ENCODE data around the gene SLC16A11. TPM values are rescaled to one million over a fixed set of nuclear protein-coding genes. Genes with fewer than 3 reads are reported as not detected.

Gene SLC16A11
- total RNA-seq, 2 donors from 2014 or later = 0.24 to 0.44 TPM

DNA sequence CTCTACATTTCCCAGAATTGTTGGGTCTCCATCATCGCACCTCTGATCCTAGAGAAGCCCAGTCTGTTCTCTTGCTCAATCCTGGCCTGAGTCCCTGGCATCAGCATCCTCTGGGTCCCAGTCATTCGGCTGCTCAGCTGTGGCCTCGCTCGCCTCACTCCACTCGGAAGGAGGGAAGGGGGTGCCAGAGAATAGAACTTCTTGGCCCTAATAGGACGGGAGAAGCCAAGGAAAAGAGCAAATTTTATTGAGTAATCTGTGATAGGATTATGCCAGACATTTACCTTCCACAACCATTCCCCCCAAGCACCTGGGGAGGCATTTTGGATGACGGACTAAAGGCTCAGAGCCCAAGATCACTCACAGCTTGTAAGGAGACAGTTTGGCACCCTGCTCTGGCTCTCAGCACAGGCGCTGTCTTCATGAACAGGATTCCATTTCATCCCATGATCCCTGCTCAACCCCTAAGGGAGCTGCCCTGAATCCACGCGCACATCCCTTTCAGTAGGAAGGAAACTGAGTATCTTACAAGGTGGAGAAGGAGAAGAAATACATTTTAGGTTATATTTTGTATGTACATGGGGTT is 36.7 kb upstream of the SLC16A11 start:
- H3K36me3 Mint-ChIP-seq (ENCODE audit: low read depth) = no peaks in the 10 kb centered on the region
- WGBS, 2 experiments (ENCODE audit: insufficient coverage in 1 of 2, insufficient read length in 1 of 2) = 86 to 95% methylated on average over 6 to 9 of the region's 10 CpGs
- Histone ChIP-seq H3K9ac (ENCODE audit: extremely low read depth, low read length, poor library complexity, severe bottlenecking) (no peak overlapping the region), H3K4me1 (ENCODE audit: control insufficient read depth, insufficient read depth, low read length) (no peaks in the 10 kb centered on the region), H3K27me3 (ENCODE audit: control insufficient read depth, insufficient read depth, low read length, poor library complexity, severe bottlenecking) (no peaks in the 10 kb centered on the region), H3K36me3 (ENCODE audit: control insufficient read depth, insufficient read depth, low read length) (no peaks in the 10 kb centered on the region), H3K27ac (ENCODE audit: low read depth, low read length) (no peak overlapping the region), H3K9me3 (ENCODE audit: control insufficient read depth, low read length) (no peaks in the 10 kb centered on the region), H3K4me3 (ENCODE audit: low read length) (no peak overlapping the region)
- TF ChIP-seq, protein P1, sequence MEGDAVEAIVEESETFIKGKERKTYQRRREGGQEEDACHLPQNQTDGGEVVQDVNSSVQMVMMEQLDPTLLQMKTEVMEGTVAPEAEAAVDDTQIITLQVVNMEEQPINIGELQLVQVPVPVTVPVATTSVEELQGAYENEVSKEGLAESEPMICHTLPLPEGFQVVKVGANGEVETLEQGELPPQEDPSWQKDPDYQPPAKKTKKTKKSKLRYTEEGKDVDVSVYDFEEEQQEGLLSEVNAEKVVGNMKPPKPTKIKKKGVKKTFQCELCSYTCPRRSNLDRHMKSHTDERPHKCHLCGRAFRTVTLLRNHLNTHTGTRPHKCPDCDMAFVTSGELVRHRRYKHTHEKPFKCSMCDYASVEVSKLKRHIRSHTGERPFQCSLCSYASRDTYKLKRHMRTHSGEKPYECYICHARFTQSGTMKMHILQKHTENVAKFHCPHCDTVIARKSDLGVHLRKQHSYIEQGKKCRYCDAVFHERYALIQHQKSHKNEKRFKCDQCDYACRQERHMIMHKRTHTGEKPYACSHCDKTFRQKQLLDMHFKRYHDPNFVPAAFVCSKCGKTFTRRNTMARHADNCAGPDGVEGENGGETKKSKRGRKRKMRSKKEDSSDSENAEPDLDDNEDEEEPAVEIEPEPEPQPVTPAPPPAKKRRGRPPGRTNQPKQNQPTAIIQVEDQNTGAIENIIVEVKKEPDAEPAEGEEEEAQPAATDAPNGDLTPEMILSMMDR (conservative IDR thresholded peaks at IDR 0.05) = no peak
- peaks cover 4% of the 10 kb centered on the region for H3K27me3 Mint-ChIP-seq (ENCODE audit: insufficient read depth)
- no peak for DNase-seq
- H3K27ac Mint-ChIP-seq = no peak overlapping the region
- H3K9me3 Mint-ChIP-seq = peaks cover 8% of the 10 kb centered on the region
- no peak overlapping the region for H3K4me3 Mint-ChIP-seq
- H3K4me1 Mint-ChIP-seq = no peaks in the 10 kb centered on the region

DNA sequence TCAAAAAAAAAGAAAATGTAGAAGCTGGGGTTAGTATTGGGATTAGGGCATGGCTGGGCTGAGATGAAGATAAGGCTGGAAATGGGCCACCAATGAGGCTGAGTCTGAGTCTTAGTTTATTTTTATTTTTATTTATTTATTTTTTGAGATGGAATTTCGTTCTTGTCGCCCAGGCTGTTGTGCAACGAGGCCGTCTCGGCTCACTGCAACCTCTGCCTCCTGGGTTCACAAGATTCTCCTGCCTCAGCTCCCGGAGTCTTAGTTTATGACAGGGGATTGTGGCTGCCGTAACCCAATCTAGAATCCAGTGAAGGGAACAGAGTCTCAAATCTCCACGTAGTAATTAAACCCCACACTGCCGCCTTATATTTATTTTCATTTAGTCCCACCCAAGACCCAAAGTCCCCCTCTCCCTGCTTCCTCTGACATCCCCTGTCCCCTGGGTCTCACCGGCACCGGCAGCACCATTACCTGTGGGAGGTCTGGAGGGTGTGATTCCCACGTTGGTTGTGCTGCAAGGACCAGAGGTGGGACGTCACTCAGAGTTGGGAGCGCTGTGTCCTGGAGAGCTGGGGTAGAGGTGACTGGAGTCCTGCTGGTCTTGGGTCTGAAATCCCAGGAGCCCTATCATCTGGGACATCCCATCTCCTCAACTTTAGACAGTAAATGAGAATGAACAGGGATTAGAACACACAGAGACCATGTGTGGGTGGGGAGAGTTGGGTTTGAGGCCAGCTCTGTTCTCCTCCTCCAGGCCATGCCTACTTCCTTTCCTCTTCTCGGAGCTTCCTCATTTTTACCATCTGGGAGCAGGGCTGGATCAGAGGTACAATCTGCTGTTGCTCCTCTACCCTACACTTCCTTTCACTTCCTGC is 35.9 kb upstream of the SLC16A11 start, which contains the start of gene CLEC10A:
Gene CLEC10A (minus strand): TSS at position 671 of the 875 bp plus-strand sequence. CDS start 1,439 bp downstream, outside the sequence.
- no peak within 1 kb of the TSS for H3K4me3 Mint-ChIP-seq
- 88 to 93% methylated on average over 6 to 15 of the region's 15 CpGs for WGBS, 2 experiments (ENCODE audit: insufficient coverage in 1 of 2, insufficient read length in 1 of 2)
- H3K27me3 Mint-ChIP-seq (ENCODE audit: insufficient read depth) = peaks cover 4% of the 10 kb centered on the region

DNA sequence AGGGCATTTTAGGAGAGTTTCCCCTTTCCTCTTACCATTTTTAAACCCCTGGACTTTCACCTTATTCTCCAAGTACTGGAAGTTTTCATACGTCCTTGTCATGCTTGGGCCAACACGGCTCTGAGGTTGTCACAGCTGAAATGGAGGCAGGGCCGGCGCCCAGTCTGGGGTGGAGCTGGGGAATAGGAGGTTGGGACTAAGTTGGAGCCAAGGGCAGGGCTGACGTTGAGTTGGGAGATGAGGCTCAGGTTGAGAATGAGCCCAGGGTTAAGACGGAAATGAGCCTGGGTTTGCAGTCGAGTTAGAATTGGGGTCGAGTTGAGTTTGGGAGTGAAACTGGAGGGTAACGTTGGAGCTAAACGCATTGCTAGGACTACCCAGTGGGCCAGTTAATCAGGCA is 34.8 kb upstream of the SLC16A11 start:
- H3K9ac ChIP-seq (ENCODE audit: extremely low read depth, low read length, poor library complexity, severe bottlenecking) = no peak overlapping the region
- DNase-seq = no peak
- H3K9me3 ChIP-seq (ENCODE audit: control insufficient read depth, low read length) = no peaks in the 10 kb centered on the region
- peaks cover 6% of the 10 kb centered on the region for H3K27me3 Mint-ChIP-seq (ENCODE audit: insufficient read depth)
- no peaks in the 10 kb centered on the region for H3K36me3 ChIP-seq (ENCODE audit: control insufficient read depth, insufficient read depth, low read length)
- H3K4me1 ChIP-seq (ENCODE audit: control insufficient read depth, insufficient read depth, low read length) = no peaks in the 10 kb centered on the region
- no peak overlapping the region for H3K27ac Mint-ChIP-seq
- no peaks in the 10 kb centered on the region for H3K27me3 ChIP-seq (ENCODE audit: control insufficient read depth, insufficient read depth, low read length, poor library complexity, severe bottlenecking)
- peaks cover 8% of the 10 kb centered on the region for H3K9me3 Mint-ChIP-seq
- H3K4me3 ChIP-seq (ENCODE audit: low read length) = no peak overlapping the region
- WGBS, 2 experiments (ENCODE audit: insufficient coverage in 1 of 2, insufficient read length in 1 of 2) = 91 to 97% methylated on average over 8 to 10 of the region's 10 CpGs
- no peaks in the 10 kb centered on the region for H3K4me1 Mint-ChIP-seq
- no peak overlapping the region for H3K4me3 Mint-ChIP-seq
- H3K27ac ChIP-seq (ENCODE audit: low read depth, low read length) = no peak overlapping the region
- H3K36me3 Mint-ChIP-seq (ENCODE audit: low read depth) = no peaks in the 10 kb centered on the region
- TF ChIP-seq, protein P1 (conservative IDR thresholded peaks at IDR 0.05) = no peak

More for the DNA sequence above, 35.9 kb upstream of the SLC16A11 start, which contains the start of gene CLEC10A:
- H3K27ac ChIP-seq (ENCODE audit: low read depth, low read length) = no peak within 1 kb of the TSS
- TF ChIP-seq, protein P1 (conservative IDR thresholded peaks at IDR 0.05) = no peak
- H3K36me3 ChIP-seq (ENCODE audit: control insufficient read depth, insufficient read depth, low read length) = no peaks in the 10 kb centered on the region
- H3K27ac Mint-ChIP-seq = no peak within 1 kb of the TSS
- H3K4me1 ChIP-seq (ENCODE audit: control insufficient read depth, insufficient read depth, low read length) = no peaks in the 10 kb centered on the region
- H3K27me3 ChIP-seq (ENCODE audit: control insufficient read depth, insufficient read depth, low read length, poor library complexity, severe bottlenecking) = no peaks in the 10 kb centered on the region
- no peak for DNase-seq
- no peaks in the 10 kb centered on the region for H3K4me1 Mint-ChIP-seq
- H3K36me3 Mint-ChIP-seq (ENCODE audit: low read depth) = no peaks in the 10 kb centered on the region
- H3K9me3 Mint-ChIP-seq = peaks cover 8% of the 10 kb centered on the region
- no peak within 1 kb of the TSS for H3K4me3 ChIP-seq (ENCODE audit: low read length)
- no peak within 1 kb of the TSS for H3K9ac ChIP-seq (ENCODE audit: extremely low read depth, low read length, poor library complexity, severe bottlenecking)
- no peaks in the 10 kb centered on the region for H3K9me3 ChIP-seq (ENCODE audit: control insufficient read depth, low read length)
